NT2/D1 (cell line): ENCODE measurements around the gene SLC24A3.

Experiments
- DNase-seq: peaks from one replicate; pipeline ENCODE4 v3.0.0-alpha.2; 2011; ENCODE audit warnings: low read depth, low spot score
- H3K27me3 ChIP-seq: 2 replicates; pipeline ENCODE4 v1.6.0; 2011; ENCODE audit warnings: mild to moderate bottlenecking; ENCODE audit not compliant: insufficient read length, insufficient read depth
- H3K36me3 ChIP-seq: 2 replicates; pipeline ENCODE4 v1.6.1; 2011; ENCODE audit warnings: mild to moderate bottlenecking, low read length, mixed read lengths; ENCODE audit not compliant: insufficient read depth, insufficient read length
- H3K4me1 ChIP-seq: 2 replicates; pipeline ENCODE4 v1.5.1; 2011; ENCODE audit not compliant: insufficient read depth, insufficient read length
- H3K4me3 ChIP-seq: 2 replicates; pipeline ENCODE4 v1.5.1; 2011; ENCODE audit warnings: low read depth; ENCODE audit not compliant: insufficient read length
- H3K9ac ChIP-seq: 2 replicates; pipeline ENCODE4 v1.6.0; 2011; ENCODE audit warnings: low read depth; ENCODE audit not compliant: insufficient read length
- H3K9me3 ChIP-seq: 2 replicates; pipeline ENCODE4 v1.5.1; 2011; ENCODE audit warnings: mild to moderate bottlenecking, low read length; ENCODE audit not compliant: insufficient read depth
- SUZ12 ChIP-seq: IDR thresholded peaks from 2 replicates; pipeline ENCODE4 v1.6.1; 2011; ENCODE audit not compliant: insufficient read length, insufficient read depth; ENCODE audit errors: extremely low read depth
- YY1 ChIP-seq: IDR thresholded peaks from 2 replicates; pipeline ENCODE4 v1.6.1; 2011; ENCODE audit not compliant: insufficient read length, insufficient read depth
- ZNF274 ChIP-seq: IDR thresholded peaks from 2 replicates; pipeline ENCODE4 v1.6.1; 2011; ENCODE audit warnings: mild to moderate bottlenecking, low read depth, low read length

Gene SLC24A3

DNA sequence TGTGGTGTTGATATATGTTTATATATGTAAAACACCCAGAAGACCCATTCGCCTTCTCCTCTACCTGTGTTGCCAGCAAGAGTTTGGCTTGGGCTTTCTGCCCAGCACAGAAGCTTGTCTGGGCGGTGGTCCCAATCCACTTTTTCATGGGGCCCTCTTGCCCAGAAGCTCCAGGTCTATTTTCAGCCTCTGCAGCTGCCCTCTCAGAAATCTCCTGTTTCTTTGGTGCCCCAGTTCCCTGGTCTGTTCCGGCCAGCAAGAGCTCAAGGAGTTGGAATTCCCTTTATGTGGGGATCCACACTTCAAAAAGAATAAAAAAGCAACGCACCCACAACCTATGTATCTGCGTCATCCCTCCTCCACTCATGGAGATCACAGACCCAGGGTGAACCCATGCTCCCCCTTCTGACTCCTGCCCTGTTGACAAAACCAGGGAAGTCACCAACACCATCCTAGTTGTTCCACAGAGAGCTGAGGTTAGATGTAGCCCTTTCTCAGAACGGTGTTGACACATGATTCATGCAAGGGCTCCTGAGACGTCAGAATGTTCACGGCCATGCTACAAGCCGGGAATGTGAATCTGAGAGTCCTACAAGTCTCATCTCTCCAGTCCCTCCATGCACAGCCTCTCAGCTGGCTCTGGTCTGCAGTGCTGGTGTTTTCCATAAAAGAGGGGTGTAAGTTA is 388.8 kb downstream of the SLC24A3 start:
- Histone ChIP-seq H3K27me3 (no peaks in the 10 kb centered on the region), H3K4me3 (no peak overlapping the region), H3K9ac (no peak overlapping the region), H3K9me3 (no peaks in the 10 kb centered on the region), H3K36me3 (no peaks in the 10 kb centered on the region), H3K4me1 (no peaks in the 10 kb centered on the region)
- DNase-seq: no peak
- TF ChIP-seq ZNF274: no peak
- TF ChIP-seq YY1: no peak

DNA sequence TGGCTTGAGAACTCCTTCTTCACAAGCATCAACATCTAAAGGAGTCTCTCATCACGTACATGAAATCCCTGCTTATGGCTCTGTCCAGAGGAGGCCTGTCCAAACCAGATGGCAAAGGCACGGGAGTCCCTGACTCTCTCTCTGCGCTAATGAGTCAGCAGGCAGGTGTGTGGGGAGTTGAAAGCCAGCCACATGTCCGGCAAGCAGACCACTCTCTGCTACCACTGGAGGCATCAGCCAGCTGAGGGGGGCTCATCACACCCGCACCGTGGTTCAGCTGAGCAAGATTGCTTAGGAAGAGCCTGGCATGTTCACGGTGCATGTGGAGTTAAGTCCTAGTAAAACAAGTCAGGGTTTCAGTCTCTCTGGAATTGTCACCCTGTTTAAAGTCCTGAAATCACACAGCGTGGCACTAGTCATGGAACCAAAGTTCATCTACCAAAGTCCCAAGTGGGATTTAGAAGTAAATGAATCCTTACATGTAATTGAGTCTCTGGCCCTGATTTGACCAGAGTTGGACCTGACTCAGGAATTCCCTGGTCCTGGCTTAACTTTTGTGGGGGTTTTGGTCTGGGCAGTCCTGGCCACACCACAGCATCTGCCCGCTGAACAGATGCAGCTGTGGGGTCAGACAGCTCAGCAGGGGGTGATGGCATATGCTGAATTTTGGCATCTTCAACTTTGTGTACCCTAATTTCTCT is 390.4 kb downstream of the SLC24A3 start:
- Histone ChIP-seq H3K9me3 (no peaks in the 10 kb centered on the region), H3K9ac (no peak overlapping the region), H3K27me3 (no peaks in the 10 kb centered on the region), H3K36me3 (no peaks in the 10 kb centered on the region), H3K4me1 (no peaks in the 10 kb centered on the region), H3K4me3 (no peak overlapping the region)
- DNase-seq: no peak
- TF ChIP-seq ZNF274 (no peak), YY1 (no peak), SUZ12 (no peak)

DNA sequence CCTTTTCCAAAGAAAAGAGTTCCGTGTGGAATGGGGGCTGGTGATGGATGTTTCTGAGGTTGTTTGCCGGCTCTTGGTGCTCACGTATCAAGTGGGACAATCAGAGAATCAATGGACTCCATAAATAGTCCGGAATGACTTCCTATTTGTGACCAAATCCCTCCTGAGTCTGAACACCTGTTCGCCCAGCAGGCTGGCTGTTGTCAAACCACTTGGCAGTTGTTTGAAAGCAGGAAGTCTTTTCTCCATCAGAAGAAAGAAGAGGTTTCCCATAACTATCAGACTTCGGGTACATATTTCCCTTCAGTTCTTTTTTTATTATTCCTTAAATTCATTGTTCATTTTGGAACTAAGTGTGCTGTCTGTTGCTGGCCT is 390.9 kb downstream of the SLC24A3 start:
- DNase-seq: no peak
- Histone ChIP-seq H3K4me1 (no peaks in the 10 kb centered on the region), H3K9ac (no peak overlapping the region), H3K9me3 (no peaks in the 10 kb centered on the region), H3K36me3 (no peaks in the 10 kb centered on the region), H3K4me3 (no peak overlapping the region), H3K27me3 (no peaks in the 10 kb centered on the region)
- TF ChIP-seq SUZ12 (no peak), ZNF274 (no peak), YY1 (no peak)

DNA sequence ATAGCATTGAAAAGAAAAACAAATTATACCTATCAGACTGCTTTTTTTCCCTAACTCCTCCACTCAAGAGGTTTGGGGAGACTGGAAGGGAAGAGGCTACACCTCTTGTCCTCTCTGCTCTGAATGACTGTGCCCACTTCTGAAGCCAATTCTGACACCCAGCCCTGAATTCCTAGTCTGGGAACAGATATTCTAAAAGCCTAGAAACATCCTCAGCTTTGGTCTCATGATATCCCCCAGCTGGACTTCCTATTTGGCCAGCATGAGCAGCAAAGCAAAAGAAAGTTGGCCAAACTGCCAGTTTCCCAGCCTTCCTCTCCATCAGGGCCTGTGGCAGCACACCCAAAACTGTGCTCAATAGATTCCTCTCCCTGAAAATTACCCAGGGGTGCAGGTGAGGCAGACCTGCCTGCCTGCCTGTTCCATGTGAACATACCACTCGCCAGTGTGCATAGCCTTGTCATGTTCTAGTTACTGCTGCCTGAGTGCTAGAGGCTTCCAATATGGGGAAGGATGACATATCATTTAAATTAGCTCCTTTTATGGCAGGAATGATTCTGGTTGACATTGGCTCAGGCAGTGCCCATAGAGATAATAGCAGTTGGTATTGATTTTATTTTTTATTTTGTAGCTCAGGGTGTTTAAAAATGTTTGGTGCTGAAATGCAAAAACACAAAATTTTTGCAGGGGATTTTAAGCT is 393.5 kb downstream of the SLC24A3 start:
- no peaks in the 10 kb centered on the region for H3K4me1 ChIP-seq
- no peaks in the 10 kb centered on the region for H3K9me3 ChIP-seq
- DNase-seq: no peak
- no peak overlapping the region for H3K9ac ChIP-seq
- no peak for TF ChIP-seq ZNF274
- TF ChIP-seq YY1: no peak
- TF ChIP-seq SUZ12: no peak
- no peaks in the 10 kb centered on the region for H3K27me3 ChIP-seq
- H3K4me3 ChIP-seq: no peak overlapping the region
- no peaks in the 10 kb centered on the region for H3K36me3 ChIP-seq

DNA sequence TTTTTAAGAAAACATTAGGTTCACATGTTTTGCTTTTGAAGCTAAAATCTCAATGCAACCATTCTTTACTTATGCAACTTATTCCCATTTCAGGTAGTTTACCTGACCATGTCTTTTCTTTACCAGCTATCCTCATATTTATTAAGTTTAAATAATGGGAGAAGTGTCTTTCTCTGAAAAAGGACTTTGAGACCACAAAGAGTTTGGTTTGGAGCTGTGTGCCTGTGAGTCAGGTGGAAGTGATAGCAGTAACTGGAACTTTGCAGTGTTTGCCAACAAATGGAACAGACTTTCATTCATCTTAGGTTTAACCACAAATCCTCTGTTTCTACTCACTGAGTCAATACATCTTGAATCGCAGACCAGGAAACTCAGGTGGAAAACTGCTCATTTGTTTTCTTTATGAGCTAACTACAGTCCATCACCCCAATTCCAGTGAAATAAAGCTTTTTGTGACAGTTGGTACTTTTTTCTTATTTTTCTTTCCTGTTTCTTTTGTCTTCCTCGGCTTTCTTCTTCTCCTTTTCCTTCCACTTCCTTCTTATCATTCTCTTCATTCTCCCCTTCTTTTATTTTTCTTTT is 397.3 kb downstream of the SLC24A3 start:
- no peak for TF ChIP-seq ZNF274
- TF ChIP-seq SUZ12: no peak
- no peak for TF ChIP-seq YY1
- Histone ChIP-seq H3K9me3 (no peaks in the 10 kb centered on the region), H3K9ac (no peak overlapping the region), H3K4me1 (no peaks in the 10 kb centered on the region), H3K4me3 (no peak overlapping the region), H3K36me3 (no peaks in the 10 kb centered on the region), H3K27me3 (no peaks in the 10 kb centered on the region)
- no peak for DNase-seq

DNA sequence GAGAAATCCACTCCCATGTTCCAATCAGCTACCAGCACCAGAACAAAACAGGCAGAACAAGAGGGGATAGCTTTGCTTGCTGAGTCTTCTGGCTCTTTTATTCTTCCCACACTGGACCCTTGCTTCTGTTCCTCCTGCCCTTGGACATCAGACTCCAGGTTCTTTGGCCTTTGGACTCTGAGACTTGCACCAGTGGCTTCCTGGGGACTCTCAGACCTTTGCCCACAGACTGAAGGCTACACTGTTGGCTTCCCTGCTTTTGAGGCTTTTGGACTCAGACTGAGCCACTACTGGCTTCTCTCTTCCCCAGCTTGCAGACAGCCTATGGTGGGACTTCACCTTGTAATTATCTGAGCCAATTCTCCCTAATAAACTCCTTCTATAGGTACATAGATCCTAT is 403.2 kb downstream of the SLC24A3 start:
- no peaks in the 10 kb centered on the region for H3K36me3 ChIP-seq
- H3K9me3 ChIP-seq: no peaks in the 10 kb centered on the region
- no peaks in the 10 kb centered on the region for H3K4me1 ChIP-seq
- H3K9ac ChIP-seq: no peak overlapping the region
- no peak for DNase-seq
- no peak overlapping the region for H3K4me3 ChIP-seq
- no peak for TF ChIP-seq ZNF274
- TF ChIP-seq SUZ12: no peak
- no peak for TF ChIP-seq YY1
- H3K27me3 ChIP-seq: no peaks in the 10 kb centered on the region

DNA sequence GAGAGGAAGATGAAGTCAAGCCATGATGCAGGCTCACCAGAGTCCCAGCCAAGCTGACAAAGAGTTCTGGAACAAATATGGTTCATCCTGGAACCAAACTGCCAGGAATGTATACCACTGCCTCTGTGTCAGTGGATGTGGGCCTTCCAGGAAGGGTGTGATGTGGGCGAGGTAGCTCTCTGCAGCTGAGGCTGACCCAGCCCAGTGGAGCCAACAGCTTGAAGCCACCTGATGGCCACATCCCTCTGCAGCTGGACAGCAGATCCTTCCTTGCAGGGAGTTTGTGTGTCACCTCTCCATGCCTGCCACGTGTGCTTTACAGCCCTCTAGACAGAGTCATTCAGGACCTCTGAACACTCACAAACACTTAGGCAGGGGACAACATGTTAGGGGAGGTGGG is 403.6 kb downstream of the SLC24A3 start:
- Histone ChIP-seq H3K9me3 (no peaks in the 10 kb centered on the region), H3K36me3 (no peaks in the 10 kb centered on the region), H3K4me1 (no peaks in the 10 kb centered on the region), H3K9ac (no peak overlapping the region), H3K4me3 (no peak overlapping the region), H3K27me3 (no peaks in the 10 kb centered on the region)
- no peak for DNase-seq
- TF ChIP-seq SUZ12 (no peak), YY1 (no peak), ZNF274 (no peak)
